RWPE1 (cell line): ENCODE results near the gene CACNA2D2.

ENCODE experiments used
- CTCF ChIA-PET: fragments of 350-600 bp; sonication (Branson Sonifier 250); formaldehyde crosslinking; extraction: SDS; loops from one replicate; lab custom pipeline; 2021; lab: Yijun Ruan, JAX
- POLR2A ChIA-PET: fragments of 400-600 bp; formaldehyde crosslinking; extraction: SDS; loops from one replicate; lab custom pipeline; 2020; ENCODE audit warnings: antibody characterized with exemption; ENCODE audit not compliant: low non-redundant PET; lab: Yijun Ruan, JAX
- DNase-seq: peaks from one replicate; pipeline ENCODE4 v3.0.0; 2012; ENCODE audit warnings: low spot score
- H3K27ac ChIP-seq: fragments of 450-650 bp; 2 replicates; pipeline ENCODE4 v1.5.1; 2017
- CTCF ChIP-seq: fragments of 450-650 bp; conservative IDR thresholded peaks from 2 replicates; pipeline ENCODE4 v1.5.1; 2017; ENCODE audit warnings: low read depth, mild to moderate bottlenecking

CACNA2D2 gene

DNA sequence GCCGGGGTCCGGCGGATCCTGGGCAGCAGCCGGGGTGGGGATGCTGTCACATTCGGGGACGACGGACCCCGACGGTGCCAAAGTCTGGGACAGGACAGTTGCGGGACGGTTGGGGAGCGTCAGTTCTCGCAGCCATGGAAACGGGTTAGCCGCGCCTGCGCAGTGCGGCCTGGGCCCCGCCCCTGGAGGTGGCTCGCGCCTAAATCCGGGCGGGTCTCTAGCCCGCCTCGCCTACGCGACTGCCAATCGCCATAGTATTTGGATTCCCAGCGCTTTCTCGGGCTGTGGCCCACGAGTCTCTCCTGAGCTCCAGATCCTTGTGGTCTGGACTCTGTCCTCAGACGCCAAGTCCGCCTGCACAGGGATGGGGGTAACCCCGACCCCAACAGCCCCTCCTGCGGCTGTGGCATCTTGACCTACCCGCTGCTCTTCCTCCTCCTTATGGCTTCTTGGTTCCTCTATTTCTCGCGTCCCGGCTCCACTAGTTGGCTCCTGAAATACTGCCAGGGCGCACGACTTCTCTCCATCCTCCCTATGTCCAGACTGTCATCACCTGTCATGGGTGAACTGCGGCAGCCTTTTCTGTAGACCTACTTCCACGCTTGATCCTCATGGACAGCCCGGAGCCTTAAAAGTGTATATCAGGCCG lies 157.7 kb downstream of the CACNA2D2 start, which contains the start of gene ZMYND10:
TSS of gene ZMYND10 (minus strand) at position 147 of the 649 bp plus-strand sequence. CDS start 153 bp downstream, outside the sequence.
- DNase-seq = peak; percentile 80
- peak within 1 kb of the TSS; percentile 95 for H3K27ac ChIP-seq
- TF ChIP-seq CTCF = no peak
- ChIA-PET CTCF (no interaction called here), POLR2A (interaction anchor here (0.6 kb wide), 1 partner anchor 24 kb away, joined by 3 read pairs; no protein-coding TSS in a partner anchor)

DNA sequence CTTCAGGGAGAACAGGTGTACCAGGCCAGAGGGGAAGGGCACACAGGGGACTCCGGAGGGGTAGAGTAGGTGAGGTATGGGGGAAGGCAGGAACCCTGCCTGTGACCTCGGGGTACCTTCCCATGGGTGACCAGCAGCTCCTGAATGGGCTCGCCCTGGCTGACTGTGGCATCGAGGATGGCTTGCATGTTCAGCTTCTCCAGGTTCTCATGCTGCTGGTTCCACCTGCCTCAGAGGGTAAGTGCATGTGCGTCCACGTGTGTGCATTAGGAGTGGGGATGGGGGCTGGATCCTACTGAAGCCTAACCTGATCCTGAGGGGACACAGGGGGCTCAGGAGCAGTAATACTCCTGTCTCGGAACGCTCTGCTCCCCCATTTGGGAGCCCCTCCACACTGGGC lies 158.4 kb downstream of the CACNA2D2 start:
- no peak for TF ChIP-seq CTCF
- ChIA-PET CTCF (no interaction called here), POLR2A (interaction anchor here (0.6 kb wide), 1 partner anchor 23 kb away, joined by 3 read pairs; no protein-coding TSS in a partner anchor)
- DNase-seq = no peak
- H3K27ac ChIP-seq = peak overlapping the region; percentile 95

DNA sequence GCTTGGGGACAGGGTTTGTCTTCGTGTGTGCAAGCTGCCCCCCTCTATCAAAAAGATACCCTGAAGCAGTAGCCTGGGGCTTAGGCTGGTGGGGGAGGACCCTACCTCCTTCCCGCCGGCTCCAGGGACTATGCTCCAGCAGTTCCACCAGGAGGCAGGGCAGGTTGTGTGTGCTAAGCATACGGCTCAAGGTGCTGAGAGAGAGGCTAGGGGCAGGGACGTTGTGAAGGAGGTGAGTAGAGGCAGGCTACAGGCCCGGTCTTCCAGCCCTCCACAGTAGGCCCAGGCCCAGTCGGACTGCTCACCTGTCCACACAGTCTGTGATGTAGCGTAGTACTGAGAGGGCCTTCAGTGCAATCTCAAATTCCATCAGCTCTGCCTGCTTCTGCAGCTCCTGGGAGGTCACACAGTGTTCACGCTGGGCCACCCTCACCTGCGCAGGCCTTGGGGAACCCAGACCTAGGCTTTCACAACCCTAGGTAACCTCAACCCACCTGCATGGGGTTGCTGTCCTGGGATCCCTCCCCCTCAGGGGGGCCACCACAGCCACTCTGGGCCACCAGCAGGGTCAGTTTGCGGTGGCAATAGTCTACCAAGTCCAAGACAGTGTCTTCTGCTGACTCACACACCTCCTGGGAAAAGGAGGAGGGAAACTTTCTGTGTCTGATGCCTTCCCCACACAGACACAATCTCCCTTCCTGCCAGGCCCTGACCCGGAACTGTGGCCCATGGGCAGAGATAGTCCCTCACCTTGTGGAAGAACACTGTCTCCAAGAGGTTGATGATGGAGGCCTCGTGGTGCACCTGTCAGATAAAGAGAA lies 160.4 kb downstream of the CACNA2D2 start:
- ChIA-PET CTCF (interaction anchor here (1.0 kb wide), 1 partner anchor 10 kb away, joined by 4 read pairs; no protein-coding TSS in a partner anchor), POLR2A (no interaction called here)
- DNase-seq = no peak
- H3K27ac ChIP-seq = peak overlapping the region; percentile 98
- no peak for TF ChIP-seq CTCF

GRCh38 chr3:50341996-50342650 lies 161.3 kb downstream of the CACNA2D2 start:
- no peak for TF ChIP-seq CTCF
- POLR2A ChIA-PET = no interaction called here
- no peak for DNase-seq

GRCh38 chr3:50341537-50341936 lies 161.9 kb downstream of the CACNA2D2 start:
- no peak for TF ChIP-seq CTCF
- CTCF ChIA-PET = interaction anchor here (0.6 to 1.0 kb wide), 2 partner anchors 17 to 171 kb away, joined by 3 read pairs; no protein-coding TSS in a partner anchor
- POLR2A ChIA-PET = interaction anchor here (0.6 kb wide), 1 partner anchor 1045 kb away, joined by 3 read pairs; no protein-coding TSS in a partner anchor
- no peak for DNase-seq
- peak overlapping the region; percentile 98 for H3K27ac ChIP-seq

More at GRCh38 chr3:50341996-50342650, 161.3 kb downstream of the CACNA2D2 start:
- peak overlapping the region; percentile 98 for H3K27ac ChIP-seq
- CTCF ChIA-PET = interaction anchor here (0.6 to 1.0 kb wide), 2 partner anchors 18 to 172 kb away, joined by 3 read pairs; no protein-coding TSS in a partner anchor
